Right renal cortex interstitium (tissue), 3 donors: ENCODE measurements around the gene MRPL19. TPM values are rescaled to one million over a fixed set of nuclear protein-coding genes. Genes with fewer than 3 reads are reported as not detected.

Source experiments
- DNase-seq, 3 donors: peaks; one replicate each; pipeline ENCODE4 v3.0.0-alpha.2; 2013; ENCODE audit warnings: low read depth in 3 of 3, low spot score in 2 of 3
- polyA plus RNA-seq, 3 donors: library from polyadenylated mRNA; unstranded; fragments of 120-200 nt; gene quantifications; one replicate each; pipeline ENCODE4 v1.2.1, GENCODE V29; 2013; ENCODE audit not compliant: insufficient read length in 3 of 3

MRPL19 gene
- 10 to 100 TPM; 65.6 to 77.9 (median 67.6) TPM for polyA plus RNA-seq

DNA sequence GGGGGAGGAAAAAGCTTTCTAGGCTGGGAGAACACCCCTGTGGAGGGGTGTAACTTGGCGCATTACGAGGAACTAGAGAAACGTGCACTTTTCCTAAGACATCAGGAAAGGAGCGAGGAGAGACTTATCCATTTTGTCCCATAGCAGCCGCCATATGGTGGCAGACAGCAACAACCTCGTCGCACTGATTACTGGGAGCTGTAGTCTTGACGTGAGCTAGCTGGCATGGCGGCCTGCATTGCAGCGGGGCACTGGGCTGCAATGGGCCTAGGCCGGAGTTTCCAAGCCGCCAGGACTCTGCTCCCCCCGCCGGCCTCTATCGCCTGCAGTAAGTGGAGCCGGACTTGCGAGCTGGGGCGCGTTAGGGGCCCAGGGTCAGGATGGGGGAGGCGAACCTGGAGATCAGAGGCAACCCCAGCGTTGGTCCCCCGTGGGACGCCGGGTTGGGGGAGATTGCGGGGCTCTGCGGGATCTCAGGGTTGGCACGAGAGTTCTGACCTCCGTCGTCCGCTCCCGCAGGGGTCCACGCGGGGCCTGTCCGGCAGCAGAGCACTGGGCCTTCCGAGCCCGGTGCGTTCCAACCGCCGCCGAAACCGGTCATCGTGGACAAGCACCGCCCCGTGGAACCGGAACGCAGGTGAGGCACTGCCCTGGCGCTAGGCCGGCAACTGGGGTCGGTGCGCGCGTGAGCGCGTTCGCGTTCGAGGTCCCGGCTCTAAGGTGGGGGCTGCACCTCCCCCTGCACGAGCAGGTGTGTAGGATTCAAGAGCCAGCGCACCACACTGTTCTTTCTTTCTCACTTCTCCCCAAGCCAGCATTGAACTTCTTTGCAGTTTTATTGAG lies at the start of gene MRPL19:
Gene MRPL19 (plus strand): TSS at position 201 of the 843 bp plus-strand sequence. CDS start 25 bp downstream, at position 226.
- peak; percentile 78 to 89 (median 82) for DNase-seq

DNA sequence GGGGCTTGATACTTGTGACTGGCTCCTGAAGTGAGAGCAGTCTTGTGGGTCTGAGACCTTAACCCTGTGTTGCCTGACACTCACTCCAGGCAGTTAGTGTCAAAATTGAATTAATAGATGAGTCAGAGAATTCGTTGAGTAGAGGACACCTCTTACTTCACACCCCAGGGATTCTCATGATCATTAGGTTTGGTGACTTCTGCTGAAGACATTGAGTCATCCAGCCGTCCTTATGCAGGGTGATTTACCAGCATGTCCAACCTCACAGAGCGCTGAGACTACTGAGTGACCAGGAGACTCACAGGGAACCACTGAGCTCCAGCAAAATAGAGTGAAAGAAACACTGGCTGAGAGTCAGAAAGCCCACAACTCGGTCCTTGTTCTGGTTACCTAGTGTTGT lies 49.8 kb upstream of the MRPL19 start:
- no peak for DNase-seq

DNA sequence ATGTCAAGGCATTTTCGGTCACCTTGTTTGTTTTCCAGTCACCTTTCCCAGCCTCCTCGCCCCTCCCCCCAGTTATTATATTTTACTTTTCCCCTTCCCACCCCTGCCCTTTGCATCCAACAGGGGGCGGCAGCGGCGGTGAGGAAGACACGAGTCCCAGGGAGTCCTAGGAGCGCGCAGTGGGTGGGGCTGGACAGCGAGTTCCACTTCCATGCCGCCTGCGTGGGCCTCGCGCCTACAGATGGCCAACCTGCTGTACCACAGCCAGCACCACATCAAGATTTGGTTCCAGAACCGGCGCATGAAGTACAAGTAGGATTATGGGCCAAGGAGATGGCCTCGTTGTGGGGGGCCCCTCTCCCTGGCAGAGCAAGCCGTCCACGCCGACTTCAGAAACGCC lies 48.6 kb upstream of the MRPL19 start:
- no peak for DNase-seq

DNA sequence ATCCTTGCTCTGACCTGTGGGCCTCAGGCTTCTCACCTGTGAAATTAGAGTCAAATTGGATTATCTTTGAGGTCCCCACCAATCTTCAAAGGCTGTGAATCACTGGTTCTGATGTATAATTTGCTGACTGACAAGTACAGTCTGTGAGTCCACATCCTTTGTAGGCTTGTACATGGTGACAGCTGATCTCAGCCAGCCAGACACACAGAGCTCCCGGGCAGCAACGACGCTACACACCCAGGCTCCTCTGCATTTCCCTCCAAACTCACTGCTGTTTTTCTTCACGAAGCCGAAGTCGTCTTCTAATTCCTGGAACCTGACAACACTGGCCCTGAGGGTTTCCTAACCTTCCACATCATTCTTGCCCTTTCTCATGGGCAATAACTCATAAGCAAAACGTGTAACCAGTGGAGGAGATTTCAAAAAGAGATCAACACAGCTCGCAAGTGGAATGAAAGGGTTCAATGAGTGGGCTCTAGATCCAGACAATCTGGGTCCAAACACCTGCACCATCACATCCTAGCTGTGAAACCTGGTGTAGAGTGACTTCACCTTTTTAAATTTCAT lies 47.9 kb upstream of the MRPL19 start:
- DNase-seq = no peak

DNA sequence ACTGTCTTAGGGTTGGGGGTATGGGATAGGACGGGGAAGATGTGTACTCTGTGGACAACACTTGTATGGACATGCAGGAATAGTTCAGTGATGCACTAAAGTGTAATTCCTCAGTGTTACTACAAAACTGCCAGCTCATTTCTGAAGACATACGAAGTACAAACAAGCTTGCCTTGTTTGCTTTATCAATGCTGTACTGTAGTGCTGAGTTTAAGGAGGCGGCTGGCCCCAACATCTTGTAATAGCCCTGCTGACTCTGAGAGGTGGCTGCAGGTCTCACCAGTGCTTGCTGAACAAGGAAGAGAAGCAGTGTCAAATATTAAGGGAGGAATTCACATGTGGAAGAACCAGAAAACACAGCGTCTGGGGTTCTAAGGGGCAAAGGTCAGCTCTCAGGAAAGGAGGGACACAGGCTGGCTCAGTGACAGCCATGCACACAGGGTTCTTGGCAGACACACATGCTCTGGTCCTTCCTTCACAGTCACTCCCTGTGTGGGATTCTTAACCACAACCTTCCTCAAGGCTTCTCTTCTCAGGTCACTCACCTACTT lies 46.0 kb upstream of the MRPL19 start:
- no peak for DNase-seq

DNA sequence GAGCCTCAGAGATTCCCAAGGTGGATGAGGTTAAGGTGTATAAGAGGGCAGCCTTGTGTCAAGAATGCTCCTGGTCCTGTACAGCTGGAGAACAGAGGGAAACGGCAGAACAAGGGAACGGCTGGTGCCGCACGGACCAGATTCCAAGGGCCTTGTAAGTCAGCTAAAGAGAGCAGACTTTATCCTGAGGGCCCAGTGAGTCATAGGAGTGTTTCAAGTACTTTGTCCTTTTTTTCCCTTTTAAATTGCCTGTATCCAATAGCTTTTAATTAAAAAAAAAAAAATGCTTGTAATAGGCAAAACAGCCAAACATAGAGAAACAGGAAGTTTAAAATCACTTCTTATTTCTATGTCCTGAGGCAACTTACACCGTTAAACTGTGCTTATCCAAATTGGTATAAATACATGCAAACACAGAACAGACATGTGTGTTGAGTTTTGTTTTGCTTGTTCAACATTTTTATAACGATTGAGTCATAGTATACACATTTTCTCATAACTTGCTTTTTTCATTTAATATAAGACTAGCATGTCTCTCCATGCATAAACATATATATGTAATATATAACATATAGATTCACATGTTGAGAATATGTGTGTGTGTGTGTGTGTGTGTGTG lies 43.8 kb upstream of the MRPL19 start:
- DNase-seq = no peak

DNA sequence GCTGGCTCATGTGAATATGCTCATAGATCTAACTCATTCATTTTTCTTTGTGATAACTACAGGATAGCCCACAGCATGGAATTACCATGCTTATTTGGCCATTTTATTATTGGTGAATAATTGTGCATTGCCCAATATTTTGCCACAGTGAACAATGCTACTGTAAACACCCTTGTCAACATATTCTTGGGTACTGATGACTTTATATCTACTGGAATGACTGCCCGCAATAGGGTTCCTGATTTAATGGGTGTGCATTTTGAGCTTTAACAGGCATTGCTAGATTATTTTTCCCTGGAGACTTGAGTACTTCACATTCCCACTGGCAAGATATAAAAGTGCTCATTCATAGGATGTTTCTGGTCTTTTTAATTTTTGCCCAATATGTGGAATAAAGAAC lies 43.1 kb upstream of the MRPL19 start:
- no peak for DNase-seq

DNA sequence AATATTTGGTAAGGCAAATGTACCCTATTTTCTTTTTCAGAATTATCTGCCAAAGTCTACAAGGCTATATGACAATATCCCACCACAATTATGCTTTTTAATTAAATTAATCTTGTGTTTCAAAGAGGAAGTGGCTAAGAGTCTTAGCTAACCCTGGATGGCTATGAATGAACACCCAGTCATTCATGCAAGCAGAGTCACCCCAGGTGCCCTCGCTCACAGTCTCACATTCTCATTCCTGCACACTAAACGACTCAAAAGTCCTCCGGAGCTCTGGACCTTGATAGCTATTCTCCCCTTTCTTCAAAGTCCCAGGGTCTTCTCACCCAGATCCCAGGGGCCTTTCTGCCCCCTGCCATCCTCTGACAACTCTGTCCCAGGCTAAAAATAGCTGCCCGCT lies 42.1 kb upstream of the MRPL19 start:
- no peak for DNase-seq

DNA sequence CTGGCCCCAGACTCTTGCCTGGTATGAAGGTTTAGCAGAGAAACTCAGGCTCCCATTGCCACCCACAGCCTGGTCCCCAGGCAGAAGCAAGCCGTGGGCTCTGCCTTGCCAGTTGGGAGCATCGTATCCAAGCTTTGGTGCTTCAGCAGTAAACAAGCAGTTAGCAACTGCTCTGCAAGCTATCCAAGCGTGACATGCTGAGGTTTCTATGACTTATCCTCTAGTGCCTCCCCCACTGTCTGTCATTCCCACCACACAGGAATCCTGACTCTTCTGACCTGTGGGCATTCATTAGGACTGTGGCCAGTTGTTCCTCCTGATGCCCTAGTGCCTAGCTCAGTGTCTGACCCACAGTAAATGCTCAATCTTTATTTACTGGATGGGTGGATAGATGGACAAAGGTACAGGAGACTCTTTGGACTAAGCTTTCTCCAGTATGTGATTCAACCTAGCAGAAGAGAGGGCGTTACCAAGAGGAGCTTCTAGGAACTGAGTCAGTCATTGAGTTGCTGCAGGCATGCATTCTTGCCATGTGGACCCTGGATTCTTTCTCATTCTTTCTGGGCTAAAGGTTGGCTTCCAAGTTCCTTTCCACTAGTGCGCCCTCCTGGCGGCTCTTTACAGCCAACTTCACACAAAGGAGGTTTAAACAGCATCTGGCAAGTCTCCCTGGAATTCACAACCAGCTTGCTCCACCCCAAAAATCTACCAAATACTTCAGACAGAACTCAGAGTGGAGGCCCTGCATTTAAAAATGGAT lies 40.6 kb upstream of the MRPL19 start:
- DNase-seq = no peak

DNA sequence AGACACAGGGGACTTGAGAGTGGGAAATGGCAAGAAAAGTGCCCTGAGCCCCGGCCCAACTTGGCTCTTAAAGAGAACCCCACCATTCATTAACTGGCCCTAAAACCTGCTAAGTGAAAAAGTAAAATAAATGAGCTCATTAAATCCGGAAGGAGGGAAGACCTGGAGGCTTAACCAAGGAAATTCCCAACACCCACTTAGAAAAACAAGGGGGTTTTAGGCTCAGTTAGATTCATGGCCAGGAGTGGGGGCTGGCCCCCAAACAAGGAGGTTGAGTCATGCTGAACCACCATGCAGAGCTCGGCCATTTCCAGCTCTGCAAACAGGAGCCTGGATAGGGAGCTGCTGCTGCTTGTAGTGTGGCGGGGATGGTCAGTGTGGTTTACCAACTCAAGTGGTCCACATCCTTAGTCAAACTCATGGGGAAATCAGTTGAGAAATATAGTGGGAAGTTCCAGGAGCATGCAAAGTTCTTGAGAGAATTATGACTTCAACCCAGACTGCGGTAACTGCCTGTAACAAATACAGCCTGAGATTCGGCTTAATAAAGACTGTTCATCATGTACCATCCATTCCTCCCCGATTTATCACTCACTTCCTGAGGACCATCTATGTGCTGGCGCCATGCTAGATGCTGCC lies 39.7 kb upstream of the MRPL19 start:
- DNase-seq = no peak

DNA sequence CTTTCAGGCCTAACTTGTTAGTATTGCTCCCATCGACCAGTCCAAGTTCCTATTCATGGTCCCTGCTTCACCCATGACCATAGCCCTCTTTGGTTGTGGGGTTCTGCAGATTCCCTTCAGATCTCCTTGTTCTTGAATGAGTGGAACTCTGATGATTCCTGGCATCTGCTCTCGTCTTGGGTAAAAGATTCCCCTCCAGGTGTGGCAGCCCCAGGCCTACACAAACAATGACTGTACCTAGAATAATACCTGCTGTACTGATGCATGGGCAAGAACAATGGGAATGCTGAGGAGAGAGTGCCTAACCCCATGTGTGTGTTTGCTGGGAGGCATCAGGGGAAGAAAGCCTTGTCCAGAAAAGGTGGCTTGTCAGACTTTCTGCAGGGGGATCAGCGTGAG lies 39.2 kb upstream of the MRPL19 start:
- no peak for DNase-seq

DNA sequence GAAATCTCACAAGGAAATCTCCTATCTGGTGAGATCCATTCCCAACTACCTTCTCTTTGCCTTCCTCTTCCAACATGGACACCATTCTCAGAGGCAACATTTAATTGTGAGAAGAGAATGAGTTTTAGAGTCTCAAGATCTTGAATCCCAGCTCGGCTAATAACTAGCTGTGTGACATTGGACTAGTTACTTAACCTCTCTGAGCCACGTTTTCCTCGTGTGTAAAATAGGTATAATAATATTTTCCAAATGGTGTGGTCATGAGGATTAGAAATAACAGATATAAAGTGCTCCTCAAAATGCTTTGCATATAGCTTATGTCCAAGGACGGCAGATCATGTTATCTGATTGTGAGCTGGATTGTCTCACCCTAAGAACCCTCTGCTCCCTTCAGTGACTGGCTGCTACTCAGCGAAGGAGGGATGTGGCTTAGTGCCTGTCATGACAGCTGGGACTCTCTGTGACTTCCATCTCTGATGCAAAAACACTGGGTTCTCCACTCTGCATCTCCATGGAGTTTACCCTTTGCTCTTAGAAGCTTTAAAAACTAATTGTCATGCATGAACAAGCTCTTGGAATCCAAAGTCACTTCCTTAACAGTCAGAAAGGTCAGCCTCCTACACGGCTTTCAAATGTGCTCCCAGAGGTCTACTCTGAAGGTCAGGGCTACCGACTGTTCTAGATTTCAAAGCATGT lies 38.4 kb upstream of the MRPL19 start:
- peak in 2 of 3 donors; percentile 61 to 73 for DNase-seq

DNA sequence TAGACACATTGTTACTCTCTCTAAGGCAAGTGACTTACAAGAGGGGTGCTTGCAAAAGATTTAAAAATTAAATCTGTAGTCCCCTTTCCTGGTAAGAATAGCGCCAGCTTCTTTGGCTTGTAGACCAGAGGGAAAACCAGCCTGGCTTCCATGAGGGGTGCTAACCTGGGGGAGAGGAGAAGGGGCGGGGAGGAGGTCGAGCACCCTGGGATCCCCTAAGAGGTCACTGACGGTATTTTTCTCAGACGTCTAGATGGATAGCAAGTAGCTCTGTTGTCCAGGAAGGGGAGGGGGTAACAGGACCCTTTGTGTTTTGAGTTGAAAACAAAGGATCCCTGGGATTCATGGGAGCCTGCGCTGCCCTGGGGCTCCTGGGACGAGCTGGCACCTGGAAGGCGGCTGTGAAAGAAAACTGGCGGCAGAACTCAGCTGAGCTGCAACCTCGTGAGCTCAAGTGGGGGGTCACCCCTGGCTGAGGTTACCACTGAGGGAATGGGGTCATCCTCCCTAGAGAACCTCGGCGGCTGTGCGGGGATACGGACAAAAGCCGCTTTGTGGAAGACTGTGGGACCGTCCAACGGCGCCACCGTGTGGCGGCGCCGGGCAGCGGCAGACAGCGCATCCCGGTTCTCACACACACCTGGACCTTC lies 37.8 kb upstream of the MRPL19 start:
- peak in 1 of 3 donors; percentile 62 for DNase-seq

DNA sequence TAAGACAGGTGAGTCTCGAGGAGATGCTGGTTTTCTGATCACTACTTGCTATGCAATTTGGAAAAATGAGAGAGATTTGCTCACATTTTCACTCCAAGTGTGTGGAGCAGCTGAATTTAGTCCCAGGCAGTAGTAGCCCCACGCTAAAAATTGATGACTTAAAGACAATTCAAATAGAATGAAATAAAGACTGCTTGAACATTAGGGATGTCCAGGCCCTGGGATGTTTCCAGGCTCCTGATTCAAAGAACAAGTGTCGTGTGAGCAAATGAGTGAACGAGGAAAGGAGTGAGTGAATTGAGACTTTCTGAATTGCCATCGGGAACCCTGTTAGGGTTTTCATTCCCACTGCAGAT lies 37.3 kb upstream of the MRPL19 start:
- no peak for DNase-seq

DNA sequence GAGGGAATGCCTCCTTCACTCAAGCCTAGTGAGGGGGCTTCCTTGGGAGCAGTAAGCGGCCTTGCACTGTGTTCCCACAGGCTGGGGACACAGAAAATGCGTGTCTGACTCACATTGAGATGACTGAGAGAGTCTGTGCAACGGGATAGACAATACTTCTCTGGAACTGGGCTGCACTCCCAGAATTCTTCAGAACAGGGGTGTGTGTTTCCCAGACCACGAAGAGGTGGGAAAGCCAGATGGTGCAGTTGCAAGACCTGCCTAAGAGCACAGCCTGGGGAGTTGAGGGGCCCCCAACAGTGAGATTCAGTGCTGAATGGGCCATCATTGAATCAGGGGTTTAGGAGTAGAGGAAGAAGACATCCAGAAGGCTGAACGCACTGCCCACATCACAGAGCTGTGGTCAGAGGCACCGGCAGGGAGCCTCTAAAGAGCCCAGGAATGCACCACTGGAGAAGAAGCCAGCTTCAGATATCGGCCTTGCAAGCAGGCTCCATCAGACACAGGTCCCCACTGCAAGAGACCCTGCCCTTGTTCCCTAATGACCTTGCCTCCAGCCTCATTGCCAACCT lies 36.6 kb upstream of the MRPL19 start:
- DNase-seq = no peak

DNA sequence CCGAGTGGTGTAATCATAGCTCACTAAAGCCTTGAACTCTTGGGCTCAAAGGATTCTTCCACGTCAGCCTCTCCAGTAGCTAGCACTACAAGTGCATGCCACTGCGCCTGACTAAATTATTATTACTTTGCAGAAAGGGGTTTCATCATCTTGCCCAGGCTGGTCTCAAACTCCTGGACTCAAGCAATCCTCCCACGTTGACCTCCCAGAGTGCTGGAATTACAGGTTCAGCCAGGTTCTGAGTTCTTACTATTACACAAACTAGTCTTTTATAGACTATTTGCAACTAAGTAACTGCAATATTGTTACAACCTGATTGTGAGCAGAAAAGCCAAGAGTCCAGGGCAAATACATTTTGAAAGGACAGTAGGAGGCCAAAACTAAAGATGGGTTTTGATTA lies 35.9 kb upstream of the MRPL19 start:
- no peak for DNase-seq

DNA sequence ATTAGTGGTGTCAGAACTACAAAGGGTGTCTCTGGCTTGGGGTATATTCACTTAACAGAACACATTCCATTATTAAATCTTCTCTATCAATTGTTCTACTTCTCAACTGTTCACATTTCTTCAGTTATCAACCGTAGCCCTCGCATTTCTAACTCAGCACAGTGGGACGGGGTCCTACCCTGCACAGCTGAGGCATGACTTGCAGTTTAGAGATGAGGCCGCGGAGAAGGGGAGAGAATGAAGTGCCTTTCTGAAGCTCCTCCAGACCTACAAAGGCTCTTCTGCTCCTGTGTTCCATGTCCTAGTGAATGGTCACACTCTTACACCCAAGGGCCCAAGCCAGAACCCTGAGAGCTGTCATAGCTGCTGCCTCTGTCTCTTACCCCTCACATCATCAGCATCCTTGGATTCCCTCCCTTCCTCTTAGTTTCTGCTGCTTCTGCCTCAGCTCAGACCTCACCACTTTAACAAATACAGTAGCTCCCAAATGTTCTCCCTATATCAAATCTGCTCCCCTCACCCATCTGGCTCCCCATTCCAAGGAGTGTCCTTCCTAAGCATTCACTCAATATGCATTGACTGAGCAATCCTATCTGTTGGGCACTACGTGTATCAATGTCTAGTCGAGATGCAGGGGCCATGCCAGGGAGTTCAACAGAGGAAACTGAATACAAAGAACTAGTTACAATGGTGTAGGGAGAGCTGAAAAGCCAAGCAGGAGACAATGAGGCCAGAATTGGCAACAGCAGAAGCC lies 34.3 kb upstream of the MRPL19 start:
- DNase-seq = no peak

DNA sequence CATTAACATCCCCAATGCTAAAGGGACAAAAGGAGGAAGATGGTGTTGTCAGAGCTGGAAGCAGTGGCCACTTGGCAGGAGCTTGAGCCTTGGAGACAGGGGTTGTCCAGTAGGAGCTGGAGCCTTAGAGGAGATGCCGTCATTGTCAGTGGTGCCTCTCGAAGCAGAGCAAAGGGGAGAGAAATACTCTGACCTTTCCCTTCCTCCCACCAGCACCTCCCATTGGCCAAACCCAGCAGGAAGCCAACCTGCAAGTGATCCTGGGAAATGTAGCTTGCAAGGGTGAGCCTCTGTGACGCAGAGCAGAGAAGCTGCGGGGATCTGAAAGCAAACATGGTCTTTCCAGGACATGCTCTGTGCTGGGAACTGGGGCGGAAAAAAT lies 33.7 kb upstream of the MRPL19 start:
- DNase-seq = no peak
